ENCODE results near the gene FANCC.
"Not testable (repeated sequence)": the region's sequence is repeated elsewhere in the genome, so short reads cannot be mapped to it uniquely, and the experiment has no call there.

Gene FANCC

DNA sequence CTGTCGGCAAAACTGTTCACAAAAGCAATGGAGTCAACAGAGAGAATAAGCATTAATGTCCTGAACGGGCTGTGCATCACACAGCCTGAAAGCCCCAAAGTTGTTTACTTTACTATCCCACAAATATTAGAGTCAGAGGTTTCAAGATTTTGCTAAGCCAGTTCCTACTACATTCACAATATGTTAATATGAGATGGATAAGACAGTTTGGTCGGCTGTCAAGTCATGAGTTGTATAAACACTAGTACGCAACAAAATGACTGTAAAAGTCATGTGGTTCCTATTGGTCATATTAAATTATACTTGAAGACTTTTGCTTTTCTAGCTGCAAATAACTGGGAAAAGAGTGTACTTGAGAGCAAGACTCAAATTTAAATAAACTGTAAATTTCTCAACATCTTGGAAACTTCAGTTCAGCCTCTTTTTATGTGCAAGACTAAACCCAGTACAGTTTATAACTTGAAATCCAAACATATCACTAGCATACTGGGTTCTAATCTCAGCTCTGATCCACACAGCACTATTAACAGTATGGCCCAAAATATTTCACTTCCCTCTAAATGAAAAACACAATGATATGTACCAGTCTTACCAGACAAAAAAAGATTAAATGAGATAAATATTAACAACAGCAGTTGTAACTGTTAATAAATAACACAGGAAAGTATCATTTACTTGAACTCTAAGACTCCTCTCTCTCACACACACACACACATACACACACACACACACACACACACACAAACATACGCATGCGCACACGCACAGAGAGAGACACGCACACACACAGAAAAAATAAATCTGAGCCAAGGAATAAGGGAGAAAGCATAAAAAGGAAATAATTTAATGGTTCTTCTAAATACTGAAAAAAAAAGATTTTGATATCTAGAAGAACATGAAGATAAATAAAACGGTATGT, 33.1 kb downstream of the FANCC start:
- DNase-seq, result no peak

DNA sequence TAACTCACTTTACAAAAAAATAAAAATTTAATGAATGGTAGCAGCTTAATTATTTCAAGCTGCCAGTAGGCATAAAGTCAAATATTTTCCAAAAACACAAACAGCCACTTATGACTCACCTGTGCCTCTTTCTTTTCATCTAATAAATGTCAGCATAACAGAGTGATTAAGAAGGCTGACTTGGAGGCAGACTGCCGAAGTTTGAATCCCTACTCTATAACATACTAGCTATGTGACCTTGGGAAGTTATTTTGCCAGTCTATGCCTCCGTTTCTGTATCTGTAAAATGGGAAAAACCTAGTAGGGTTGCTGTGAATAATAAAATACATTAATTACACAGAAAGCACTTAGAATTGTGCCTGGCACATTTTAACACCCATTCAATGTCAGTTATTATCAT, 33.8 kb downstream of the FANCC start:
- no peak for DNase-seq

DNA sequence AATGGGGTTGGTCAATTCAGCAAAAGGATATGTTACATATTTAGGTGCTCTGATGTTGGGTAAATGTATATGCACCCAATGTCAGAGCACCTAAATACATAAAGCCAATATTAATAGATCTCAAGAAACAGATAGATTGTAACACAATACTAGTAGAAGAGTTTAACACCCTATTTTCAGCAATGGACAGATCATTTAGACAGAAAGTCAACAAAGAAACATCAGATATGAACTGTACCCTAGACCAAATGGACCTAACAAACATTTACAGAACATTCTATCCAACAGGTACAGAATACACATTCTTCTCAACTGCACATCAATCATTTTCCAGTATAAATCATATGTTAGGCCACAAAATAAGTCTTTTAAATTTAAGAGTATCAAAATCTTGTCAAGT, 35.2 kb downstream of the FANCC start:
- no peak for DNase-seq

DNA sequence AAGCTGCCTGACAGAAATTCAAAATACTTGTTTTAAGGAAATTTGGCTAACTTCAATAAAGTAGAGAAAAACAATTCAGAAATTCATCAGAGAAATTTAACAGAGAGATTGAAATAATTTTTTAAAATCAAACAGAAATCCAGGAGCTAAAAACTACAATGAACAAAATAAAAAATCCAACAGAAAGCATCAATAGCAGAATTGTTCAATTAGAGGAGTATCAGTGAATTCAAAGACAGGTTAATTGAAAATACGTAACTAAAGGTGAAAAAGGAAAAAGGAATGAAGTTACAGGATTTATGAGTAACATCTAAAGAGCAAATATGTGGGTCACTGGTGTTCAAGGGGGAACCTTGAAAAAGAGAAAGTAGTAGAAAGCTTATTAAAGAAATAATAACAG, 36.8 kb downstream of the FANCC start:
- DNase-seq, result no peak

DNA sequence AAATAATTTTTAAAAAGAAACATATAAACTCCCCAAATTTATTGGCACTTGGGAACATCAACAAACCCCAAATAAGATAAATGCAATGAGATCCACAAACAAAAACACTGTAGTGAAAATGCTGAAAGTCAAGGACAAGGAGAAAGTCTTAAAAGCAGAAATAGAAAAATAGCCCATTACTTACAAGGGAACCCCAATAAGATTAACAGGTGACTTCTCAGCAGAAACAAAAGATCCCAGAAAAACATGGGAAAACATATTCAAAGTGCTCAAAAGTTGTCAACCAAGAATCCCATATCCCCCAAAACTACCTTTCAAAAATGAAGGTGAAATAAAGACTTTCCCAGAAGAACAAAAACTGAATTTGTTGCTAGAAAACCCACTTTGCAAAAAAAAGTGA, 40.0 kb downstream of the FANCC start:
- no peak for DNase-seq

DNA sequence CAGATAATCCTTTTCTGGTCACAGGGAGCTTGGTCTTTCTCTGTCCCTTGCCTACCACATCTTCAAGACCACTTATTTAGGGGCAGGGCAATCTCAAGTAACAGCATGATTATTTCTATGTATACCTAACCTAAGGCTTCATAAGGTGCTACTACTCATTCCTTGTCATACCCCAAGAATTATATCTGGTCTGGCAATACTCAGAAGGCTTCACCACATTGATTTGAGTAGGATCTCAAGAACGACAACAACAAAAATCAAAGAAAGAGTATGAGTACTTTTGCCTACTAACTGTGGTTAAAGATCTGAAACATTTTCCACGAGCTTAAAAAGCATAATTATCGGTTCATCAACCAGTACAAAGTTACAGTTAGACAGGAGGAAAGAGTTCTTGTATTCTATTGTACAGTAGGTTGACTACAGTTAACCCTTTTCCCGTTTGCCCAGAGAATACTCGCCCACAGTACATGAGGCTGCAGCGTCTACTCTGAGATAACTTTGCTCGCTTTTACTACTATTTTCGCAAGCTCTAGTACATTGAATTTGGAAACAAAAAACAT, 41.0 kb downstream of the FANCC start:
- DNase-seq, result no peak

DNA sequence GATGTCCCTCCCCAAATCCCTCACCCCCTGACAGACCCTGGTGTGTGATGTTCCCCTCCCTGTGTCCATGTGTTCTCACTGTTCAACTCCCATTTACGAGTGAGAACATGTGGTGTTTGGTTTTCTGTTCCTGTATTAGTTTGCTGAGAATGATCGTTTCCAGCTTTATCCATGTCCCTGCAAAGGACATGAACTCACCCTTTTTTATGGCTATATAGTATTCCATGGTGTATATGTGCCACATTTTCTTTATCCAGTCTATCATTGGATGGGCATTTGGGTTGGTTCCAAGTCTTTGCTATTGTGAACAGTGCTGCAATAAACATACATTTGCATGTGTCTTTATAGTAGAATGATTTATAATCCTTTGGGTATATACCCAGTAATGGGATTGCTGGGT, 43.3 kb downstream of the FANCC start:
- DNase-seq, result not testable (repeated sequence)

DNA sequence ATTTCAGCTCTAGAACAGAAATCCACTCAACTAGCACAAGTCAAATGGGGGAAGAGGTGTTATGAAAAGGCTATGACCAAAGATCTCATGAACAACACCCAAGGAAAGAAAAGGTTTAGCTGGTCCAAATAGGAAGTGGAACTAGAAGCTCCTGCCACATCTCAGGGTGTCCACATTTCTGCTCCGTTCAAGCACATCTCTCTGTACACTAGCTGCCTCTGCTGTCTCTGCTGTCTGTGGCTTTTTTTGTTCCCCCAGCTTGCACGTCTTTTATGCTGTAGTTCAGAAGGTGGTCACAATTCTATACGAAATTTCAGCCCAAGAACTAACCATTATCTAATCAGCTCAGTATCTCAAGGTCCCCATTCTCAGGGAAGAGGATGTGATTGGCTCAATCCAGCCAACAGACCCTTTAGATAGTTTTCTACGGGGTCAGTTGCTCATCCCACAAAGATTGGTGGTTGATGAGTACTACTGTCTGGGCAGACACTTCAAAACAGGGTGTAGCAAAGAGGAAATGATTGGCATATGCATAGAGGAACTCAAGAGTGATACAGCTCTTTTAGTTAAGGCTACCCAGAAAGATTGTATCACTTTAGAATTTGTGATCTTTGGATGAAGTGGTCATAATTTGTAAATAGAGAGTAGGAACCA, 44.0 kb downstream of the FANCC start:
- no peak for DNase-seq

DNA sequence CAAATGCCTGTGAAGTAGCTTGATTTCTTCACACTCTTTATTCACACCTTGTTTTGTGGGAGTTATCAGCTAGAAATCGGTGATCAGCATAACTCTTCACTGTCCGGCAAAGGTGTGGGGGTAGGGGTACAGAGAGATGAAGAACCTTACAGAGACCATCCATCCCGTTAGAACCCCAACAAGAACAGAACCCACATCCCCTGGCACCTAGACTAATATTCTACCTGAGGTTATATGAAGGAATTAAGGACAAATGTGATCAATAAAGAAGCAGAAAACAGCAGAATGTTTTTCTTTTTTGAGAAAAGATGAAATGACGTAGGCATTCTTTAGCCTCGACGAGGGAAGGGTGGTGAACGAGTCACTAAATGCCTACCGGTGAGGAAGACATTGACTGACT, 44.7 kb downstream of the FANCC start:
- DNase-seq, result no peak

DNA sequence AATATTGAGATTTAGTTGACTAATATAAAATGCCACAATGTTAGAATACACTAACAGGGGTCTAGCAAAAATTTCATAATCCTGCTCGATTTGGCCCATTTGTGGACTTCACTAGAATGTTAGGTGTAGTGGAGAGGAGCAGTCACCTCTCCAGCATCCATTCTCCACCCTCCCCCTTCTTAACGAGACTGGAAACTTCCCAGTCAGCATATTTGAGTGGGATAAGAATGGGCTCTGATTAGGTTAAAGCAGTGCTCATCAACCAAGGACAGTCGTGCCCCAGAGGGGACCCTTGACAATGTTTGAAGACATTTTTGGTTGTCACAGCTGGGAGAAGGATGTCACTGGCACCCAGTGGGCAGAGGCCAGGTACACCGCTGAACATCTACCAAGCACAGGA, 46.7 kb downstream of the FANCC start:
- no peak for DNase-seq

DNA sequence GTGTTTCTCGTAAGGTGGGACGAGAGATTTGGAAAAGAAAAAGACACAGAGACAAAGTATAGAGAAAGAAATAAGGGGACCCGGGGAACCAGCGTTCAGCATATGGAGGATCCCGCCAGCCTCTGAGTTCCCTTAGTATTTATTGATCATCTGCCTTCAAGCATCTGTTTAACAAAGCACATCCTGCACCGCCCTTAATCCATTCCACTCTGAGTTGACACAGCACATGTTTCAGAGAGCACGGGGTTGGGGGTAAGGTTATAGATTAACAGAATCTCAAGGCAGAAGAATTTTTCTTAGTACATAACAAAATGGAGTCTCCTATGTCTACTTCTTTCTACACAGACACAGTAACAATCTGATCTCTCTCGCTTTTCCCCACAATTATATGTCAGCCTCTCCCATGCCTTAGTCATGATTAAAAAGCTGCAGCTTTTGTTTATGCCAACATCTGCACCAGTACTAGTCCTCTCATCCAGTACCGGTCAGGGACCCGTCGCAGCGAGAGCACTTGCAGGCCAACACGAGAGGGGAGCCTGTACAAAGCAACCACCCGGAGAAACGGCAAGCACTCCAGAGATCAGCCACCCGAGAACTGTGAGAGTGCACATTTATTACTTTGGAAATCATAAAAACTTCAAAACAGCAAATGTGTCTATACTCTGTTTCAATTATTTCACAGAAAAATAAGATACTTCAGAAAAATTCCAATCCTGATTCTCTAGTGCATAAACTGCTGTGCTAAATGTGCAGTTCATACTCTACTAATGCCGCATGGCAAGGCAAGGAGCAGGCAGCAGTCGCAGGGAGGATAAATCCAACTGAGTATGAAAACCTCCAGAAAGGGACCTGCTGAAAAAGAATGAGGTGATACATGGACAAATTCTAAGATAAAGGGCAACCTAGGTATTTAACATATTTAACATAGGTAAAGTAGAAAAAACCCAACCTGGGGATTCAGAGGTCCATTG, 47.4 kb downstream of the FANCC start:
- not testable (repeated sequence) for DNase-seq

DNA sequence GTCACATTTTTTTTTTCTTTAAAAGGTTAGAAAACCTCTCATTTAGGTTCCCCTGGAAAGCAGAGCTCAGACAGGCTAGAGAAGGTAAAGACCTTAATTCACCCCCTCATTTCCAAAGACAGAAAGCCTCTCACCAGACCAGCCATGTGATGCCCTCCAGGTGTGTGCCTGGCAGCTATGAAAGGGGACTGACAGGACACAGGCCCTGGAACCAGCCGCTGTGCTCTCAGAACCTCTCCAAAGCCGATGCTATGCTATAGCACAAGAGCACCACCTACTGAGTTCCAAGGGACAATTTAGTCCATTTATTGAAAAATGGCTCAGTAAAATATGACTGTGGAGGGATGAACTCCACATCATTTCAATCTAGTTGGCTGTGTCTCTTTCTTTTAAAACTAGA, 48.8 kb downstream of the FANCC start:
- DNase-seq, result peak in 9 of 58 donors; percentile 1 to 14 (median 7)

DNA sequence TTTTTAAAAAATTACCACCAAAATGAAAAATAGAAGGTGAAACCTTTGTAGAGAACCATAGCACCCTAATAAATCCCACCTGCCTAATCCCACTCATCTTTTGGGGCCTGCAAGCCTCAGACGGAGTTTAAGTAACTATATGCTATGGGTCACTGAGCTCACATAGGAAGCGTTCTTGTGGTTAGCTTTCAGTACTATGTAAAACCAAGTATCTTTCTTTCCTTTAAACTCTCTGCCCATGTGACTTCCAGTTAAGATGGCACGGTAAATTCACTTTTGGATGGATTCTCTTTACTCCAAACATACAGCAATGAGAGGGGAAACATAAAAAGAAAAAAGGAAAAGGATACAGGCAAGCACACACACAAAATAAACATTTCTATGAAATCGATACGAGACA, 50.9 kb downstream of the FANCC start:
- DNase-seq, result no peak

DNA sequence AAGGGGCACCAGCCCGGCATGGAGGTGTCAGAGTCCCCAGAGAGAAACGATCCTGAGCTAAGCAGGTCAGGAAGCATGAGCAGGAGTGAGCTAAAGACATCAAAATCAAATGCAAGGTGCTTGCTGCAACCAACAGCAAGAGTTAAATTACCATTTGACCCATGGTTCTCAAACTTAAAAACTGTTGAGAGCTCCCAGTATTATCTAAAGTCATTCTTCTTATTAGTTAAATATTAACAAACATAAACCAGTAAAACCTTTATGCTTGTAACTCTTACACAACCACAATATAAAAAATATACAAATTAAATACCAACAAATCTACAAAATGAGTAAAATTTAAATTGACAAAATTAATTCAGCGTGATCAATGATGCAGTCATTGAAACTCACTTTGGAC, 51.5 kb downstream of the FANCC start:
- no peak for DNase-seq

DNA sequence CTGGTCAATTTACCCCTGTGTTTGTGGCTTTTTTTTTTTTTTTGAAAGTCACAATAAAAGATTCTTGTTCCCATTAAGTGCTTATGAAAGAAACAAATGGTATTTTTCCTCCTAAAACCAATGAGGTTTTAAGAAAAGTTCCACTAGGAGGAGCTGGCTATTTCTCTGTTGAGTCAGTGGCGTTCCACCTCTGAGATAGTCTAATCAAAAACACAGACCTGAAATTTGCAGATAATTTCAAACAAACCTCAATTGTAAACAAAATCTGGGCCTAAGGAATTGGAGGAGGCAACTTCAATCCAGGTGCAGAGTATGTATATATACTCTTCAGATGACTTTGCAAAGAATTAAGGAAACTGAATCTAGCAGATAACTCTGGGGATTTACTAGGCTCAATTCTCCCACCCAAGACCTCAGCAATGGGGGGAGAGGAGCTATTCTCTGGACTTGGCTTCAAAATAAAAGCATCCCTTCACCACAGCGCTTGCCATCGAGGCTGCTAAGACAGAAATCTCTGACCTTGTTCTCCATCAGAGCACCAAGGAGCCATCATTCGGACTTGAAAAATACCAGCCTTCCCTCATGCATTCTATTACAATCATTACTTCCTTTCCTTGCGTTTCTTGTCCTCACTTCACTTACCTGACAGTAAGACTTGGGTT, 52.4 kb downstream of the FANCC start:
- no peak for DNase-seq

DNA sequence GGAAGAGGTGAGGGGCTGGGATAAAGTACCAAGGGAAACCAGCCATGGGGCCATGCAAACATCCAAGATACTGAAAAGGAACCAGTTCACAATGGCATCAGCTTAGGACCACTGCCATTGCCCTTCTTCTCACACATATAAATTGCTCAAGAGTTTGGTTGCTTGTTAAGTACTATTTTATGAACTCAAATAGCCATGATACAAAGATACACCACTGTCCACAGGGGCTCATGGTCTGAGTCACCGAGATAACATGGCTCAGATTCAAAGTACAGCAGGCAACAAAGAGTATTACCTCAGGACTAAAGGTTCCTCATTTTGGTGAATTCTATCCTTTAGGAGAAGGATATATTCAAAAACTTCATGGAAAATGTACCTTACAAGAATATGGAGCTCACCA, 55.6 kb downstream of the FANCC start:
- no peak for DNase-seq

DNA sequence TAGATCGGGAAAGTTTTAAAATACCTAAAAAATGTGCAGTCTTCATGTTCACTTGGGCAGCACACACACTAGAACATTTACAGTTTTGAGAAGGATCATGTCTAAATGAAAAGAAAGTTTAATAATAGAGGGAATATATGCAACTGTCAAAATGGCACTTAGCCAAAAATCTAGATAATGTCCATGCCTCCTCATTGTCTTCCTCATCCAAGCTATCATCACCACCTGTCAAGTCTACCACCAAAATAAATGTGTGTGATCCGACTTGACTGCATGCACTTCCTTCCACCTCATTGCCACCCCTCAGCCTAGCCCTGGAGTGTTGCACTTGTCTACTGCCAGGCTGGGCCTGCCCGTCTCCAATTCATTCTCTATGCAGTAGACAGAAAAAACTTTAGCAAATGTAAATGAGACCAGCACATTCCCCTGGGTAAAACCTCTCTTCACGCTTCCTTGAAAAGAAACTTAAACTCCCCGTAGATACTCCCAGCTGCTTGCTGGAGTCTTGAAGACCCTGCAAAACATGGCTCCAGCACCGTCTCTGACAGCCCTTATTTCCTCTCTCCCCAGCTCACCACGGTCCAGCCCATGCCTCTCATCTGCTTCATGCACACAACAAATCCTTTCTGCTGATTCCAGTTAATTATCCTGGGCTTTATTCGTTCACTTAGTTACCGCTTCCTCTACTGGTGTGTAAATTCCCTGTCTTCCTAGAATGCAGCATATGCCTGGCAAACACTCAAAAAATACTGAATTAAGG, 66.9 kb downstream of the FANCC start:
- no peak for DNase-seq

DNA sequence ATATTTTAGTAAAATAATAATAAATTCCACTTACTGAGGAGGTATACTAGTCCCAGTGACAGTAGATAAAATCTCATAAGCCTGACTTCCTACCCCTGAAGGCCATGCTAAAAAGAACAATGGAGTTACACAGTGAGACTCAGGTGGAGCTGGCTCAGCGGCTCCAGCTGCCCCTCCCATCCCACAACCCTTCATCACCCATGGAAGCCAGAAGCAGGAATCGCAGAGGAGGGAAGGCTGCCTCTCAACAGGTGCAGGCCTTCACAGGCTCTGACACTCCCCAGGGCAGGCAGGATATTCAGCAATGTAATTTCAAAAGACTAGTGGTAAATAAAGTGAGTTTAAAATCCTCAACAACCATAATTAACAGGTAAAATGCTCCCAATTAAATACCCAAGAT, 67.5 kb downstream of the FANCC start:
- DNase-seq, result no peak

DNA sequence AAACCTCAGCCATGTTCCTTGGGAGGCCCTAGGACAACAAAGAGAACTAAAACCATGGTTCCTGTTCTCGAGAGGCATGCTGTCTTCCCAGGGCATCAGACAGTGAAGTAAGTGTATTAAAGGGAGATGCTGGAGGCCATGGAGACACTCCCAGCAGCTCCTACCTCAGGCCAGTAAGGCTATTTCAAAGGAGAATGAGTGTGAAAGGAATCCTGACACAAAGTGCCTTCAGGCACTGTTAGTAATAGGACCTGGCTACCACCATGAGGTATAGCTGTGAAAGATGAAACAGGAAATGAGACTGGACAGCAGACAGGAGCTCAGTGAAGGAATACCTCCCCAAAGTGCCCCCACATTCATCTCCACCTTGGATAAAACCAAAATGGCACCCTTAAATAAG, 71.0 kb downstream of the FANCC start:
- no peak for DNase-seq

DNA sequence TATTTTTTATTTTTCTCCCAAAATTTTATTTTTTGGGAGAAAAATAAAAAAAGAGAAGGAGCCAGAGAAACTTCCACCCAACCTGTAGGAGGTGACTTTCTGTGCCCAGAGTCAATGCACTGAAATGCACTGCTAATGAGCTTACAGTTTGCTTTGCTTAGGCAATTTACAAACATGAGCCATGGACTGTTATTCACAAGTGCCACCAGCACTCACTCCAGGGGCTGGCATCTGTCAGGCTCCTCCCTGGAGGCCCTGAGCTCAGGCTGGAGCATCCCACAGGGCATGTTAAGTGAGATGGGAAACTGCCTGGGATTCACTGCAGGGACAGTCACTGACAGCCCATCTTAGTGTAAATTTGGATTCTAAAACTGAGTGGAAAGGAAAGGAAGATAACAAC, 74.9 kb downstream of the FANCC start:
- DNase-seq, result no peak
